HG02623 (cell line): ENCODE data around the gene AKAP13.
"Not testable (repeated sequence)": the region's sequence is repeated elsewhere in the genome, so short reads cannot be mapped to it uniquely, and the experiment has no call there.

Experiments
- ATAC-seq: cut with Tn5 transposase; IDR thresholded peaks from one replicate; pipeline ENCODE4 v1.9.1; 2021; ENCODE audit warnings: moderate library complexity; ENCODE audit not compliant: unreplicated experiment

Gene AKAP13

GRCh38 chr15:85795337-85796305 is 415.2 kb downstream of the AKAP13 start:
- ATAC-seq, result no peak

GRCh38 chr15:85796371-85796770 is 416.0 kb downstream of the AKAP13 start:
- not testable (repeated sequence) for ATAC-seq
